ENCODE results near the gene ACSL4.
"Not testable (repeated sequence)": the region's sequence is repeated elsewhere in the genome, so short reads cannot be mapped to it uniquely, and the experiment has no call there.

The ACSL4 gene

GRCh38 chrX:109728173-109728535, 4.9 kb downstream of the ACSL4 start:
- DNase-seq, result no peak

GRCh38 chrX:109724971-109725370, 8.1 kb downstream of the ACSL4 start:
- not testable (repeated sequence) for DNase-seq

GRCh38 chrX:109720947-109721346, 12.1 kb downstream of the ACSL4 start:
- no peak for DNase-seq

GRCh38 chrX:109719264-109719663, 13.8 kb downstream of the ACSL4 start:
- DNase-seq, result no peak

- DNase-seq, result peak; percentile 31
These were observed 16.5 kb downstream of the ACSL4 start for GRCh38 chrX:109716431-109717028.

- DNase-seq, result peak; percentile 86
These were observed 18.6 kb downstream of the ACSL4 start for GRCh38 chrX:109714340-109714958.

- DNase-seq, result no peak
These were observed 22.9 kb downstream of the ACSL4 start for GRCh38 chrX:109710181-109710580.

- DNase-seq, result peak; percentile 49
These were observed 23.9 kb downstream of the ACSL4 start for GRCh38 chrX:109709129-109709631.

GRCh38 chrX:109707720-109708119, 25.3 kb downstream of the ACSL4 start:
- DNase-seq, result no peak

GRCh38 chrX:109707319-109707718, 25.7 kb downstream of the ACSL4 start:
- DNase-seq, result no peak

GRCh38 chrX:109704563-109704962, 28.5 kb downstream of the ACSL4 start:
- DNase-seq, result no peak

GRCh38 chrX:109697855-109698254, 35.2 kb downstream of the ACSL4 start:
- DNase-seq, result no peak

GRCh38 chrX:109696146-109696740, 36.8 kb downstream of the ACSL4 start:
- DNase-seq, result no peak

GRCh38 chrX:109695637-109696036, 37.4 kb downstream of the ACSL4 start:
- DNase-seq, result no peak

GRCh38 chrX:109691752-109692151, 41.3 kb downstream of the ACSL4 start:
- DNase-seq, result no peak

- no peak for DNase-seq
These were observed 41.8 kb downstream of the ACSL4 start for GRCh38 chrX:109691277-109691676.

- no peak for DNase-seq
These were observed 45.2 kb downstream of the ACSL4 start for GRCh38 chrX:109687903-109688302.

- DNase-seq, result no peak
These were observed 47.4 kb downstream of the ACSL4 start for GRCh38 chrX:109685656-109686078.

GRCh38 chrX:109684136-109684535, 48.9 kb downstream of the ACSL4 start:
- peak; percentile 4 for DNase-seq

- no peak for DNase-seq
These were observed 51.5 kb downstream of the ACSL4 start for GRCh38 chrX:109681475-109682081.

GRCh38 chrX:109679820-109680219, 53.2 kb downstream of the ACSL4 start:
- DNase-seq, result no peak

GRCh38 chrX:109672239-109672638, 60.8 kb downstream of the ACSL4 start:
- DNase-seq, result no peak

- not testable (repeated sequence) for DNase-seq
These were observed 61.9 kb downstream of the ACSL4 start for GRCh38 chrX:109671170-109671569.

- no peak for DNase-seq
These were observed 65.1 kb downstream of the ACSL4 start for GRCh38 chrX:109667986-109668385.

Data from fibroblast of skin of scalp (primary cell).